ENCODE results near the gene PPM1G.
A peak's percentile ranks its signal among the peaks of the same experiment; 100 is the strongest.

Gene PPM1G

GRCh38 chr2:27379836-27380625, 29.4 kb downstream of the PPM1G start:
- peaks cover 18% of the 10 kb centered on the region for H3K4me1 ChIP-seq (ENCODE audit: control insufficient read depth, insufficient read depth, low read length, poor library complexity, severe bottlenecking)

GRCh38 chr2:27379383-27379835, 30.0 kb downstream of the PPM1G start:
- Histone ChIP-seq H3K27ac (ENCODE audit: low read depth, low read length, severe bottlenecking) (peak overlapping the region; percentile 98), H3K9me3 (ENCODE audit: control insufficient read depth, low read length) (no peaks in the 10 kb centered on the region), H3K36me3 (ENCODE audit: control insufficient read depth, insufficient read depth, low read length) (peaks cover 79% of the 10 kb centered on the region), H3K4me1 (ENCODE audit: control insufficient read depth, insufficient read depth, low read length, poor library complexity, severe bottlenecking) (peaks cover 18% of the 10 kb centered on the region), H3K4me3 (ENCODE audit: extremely low read depth, insufficient read depth, low read length, poor library complexity, severe bottlenecking) (peak overlapping the region; percentile 79)
- 60% methylated on average over 1 of the region's 2 CpGs; no CpG with 5 or more reads in 1 of the 2 experiments for WGBS, 2 experiments (ENCODE audit: insufficient coverage in 2 of 2)

More at GRCh38 chr2:27379836-27380625, 29.4 kb downstream of the PPM1G start:
- Histone ChIP-seq H3K27ac (ENCODE audit: low read depth, low read length, severe bottlenecking) (peak overlapping the region; percentile 98), H3K9me3 (ENCODE audit: control insufficient read depth, low read length) (no peaks in the 10 kb centered on the region), H3K36me3 (ENCODE audit: control insufficient read depth, insufficient read depth, low read length) (peaks cover 79% of the 10 kb centered on the region), H3K4me3 (ENCODE audit: extremely low read depth, insufficient read depth, low read length, poor library complexity, severe bottlenecking) (peak overlapping the region; percentile 79)
- 2% methylated on average over 23 to 35 of the region's 35 CpGs for WGBS, 2 experiments (ENCODE audit: insufficient coverage in 2 of 2)

- Histone ChIP-seq H3K9me3 (ENCODE audit: control insufficient read depth, low read length) (no peaks in the 10 kb centered on the region), H3K4me1 (ENCODE audit: control insufficient read depth, insufficient read depth, low read length, poor library complexity, severe bottlenecking) (peaks cover 18% of the 10 kb centered on the region), H3K36me3 (ENCODE audit: control insufficient read depth, insufficient read depth, low read length) (peaks cover 79% of the 10 kb centered on the region), H3K27ac (ENCODE audit: low read depth, low read length, severe bottlenecking) (no peak overlapping the region), H3K4me3 (ENCODE audit: extremely low read depth, insufficient read depth, low read length, poor library complexity, severe bottlenecking) (peak overlapping the region; percentile 79)
- WGBS, 2 experiments (ENCODE audit: insufficient coverage in 2 of 2) = 84 to 90% methylated on average over 6 to 7 of the region's 9 CpGs
Observed at GRCh38 chr2:27378809-27379290, 30.5 kb downstream of the PPM1G start.

GRCh38 chr2:27378096-27378808, 31.1 kb downstream of the PPM1G start:
- Histone ChIP-seq H3K4me1 (ENCODE audit: control insufficient read depth, insufficient read depth, low read length, poor library complexity, severe bottlenecking) (peaks cover 18% of the 10 kb centered on the region), H3K27ac (ENCODE audit: low read depth, low read length, severe bottlenecking) (no peak overlapping the region), H3K9me3 (ENCODE audit: control insufficient read depth, low read length) (no peaks in the 10 kb centered on the region), H3K4me3 (ENCODE audit: extremely low read depth, insufficient read depth, low read length, poor library complexity, severe bottlenecking) (peak overlapping the region; percentile 79), H3K36me3 (ENCODE audit: control insufficient read depth, insufficient read depth, low read length) (peaks cover 78% of the 10 kb centered on the region)
- 94 to 97% methylated on average over 26 to 29 of the region's 29 CpGs for WGBS, 2 experiments (ENCODE audit: insufficient coverage in 2 of 2)

GRCh38 chr2:27377618-27378095, 31.7 kb downstream of the PPM1G start:
- peaks cover 82% of the 10 kb centered on the region for H3K36me3 ChIP-seq (ENCODE audit: control insufficient read depth, insufficient read depth, low read length)
- WGBS, 2 experiments (ENCODE audit: insufficient coverage in 2 of 2) = 95 to 99% methylated on average over 15 to 18 of the region's 18 CpGs

GRCh38 chr2:27376866-27377617, 32.3 kb downstream of the PPM1G start:
- Histone ChIP-seq H3K4me3 (ENCODE audit: extremely low read depth, insufficient read depth, low read length, poor library complexity, severe bottlenecking) (no peak overlapping the region), H3K27ac (ENCODE audit: low read depth, low read length, severe bottlenecking) (no peak overlapping the region), H3K36me3 (ENCODE audit: control insufficient read depth, insufficient read depth, low read length) (peaks cover 82% of the 10 kb centered on the region), H3K9me3 (ENCODE audit: control insufficient read depth, low read length) (no peaks in the 10 kb centered on the region), H3K4me1 (ENCODE audit: control insufficient read depth, insufficient read depth, low read length, poor library complexity, severe bottlenecking) (peaks cover 18% of the 10 kb centered on the region)
- 85% methylated on average over 8 to 9 of the region's 10 CpGs for WGBS, 2 experiments (ENCODE audit: insufficient coverage in 2 of 2)

More at GRCh38 chr2:27377618-27378095, 31.7 kb downstream of the PPM1G start:
- Histone ChIP-seq H3K4me1 (ENCODE audit: control insufficient read depth, insufficient read depth, low read length, poor library complexity, severe bottlenecking) (peaks cover 18% of the 10 kb centered on the region), H3K9me3 (ENCODE audit: control insufficient read depth, low read length) (no peaks in the 10 kb centered on the region), H3K27ac (ENCODE audit: low read depth, low read length, severe bottlenecking) (no peak overlapping the region), H3K4me3 (ENCODE audit: extremely low read depth, insufficient read depth, low read length, poor library complexity, severe bottlenecking) (no peak overlapping the region)

- no peak overlapping the region for H3K4me3 ChIP-seq (ENCODE audit: extremely low read depth, insufficient read depth, low read length, poor library complexity, severe bottlenecking)
- H3K9me3 ChIP-seq (ENCODE audit: control insufficient read depth, low read length) = no peaks in the 10 kb centered on the region
- H3K4me1 ChIP-seq (ENCODE audit: control insufficient read depth, insufficient read depth, low read length, poor library complexity, severe bottlenecking) = peaks cover 21% of the 10 kb centered on the region
- WGBS, 2 experiments (ENCODE audit: insufficient coverage in 2 of 2) = 92% methylated on average over 15 to 16 of the region's 16 CpGs
- H3K27ac ChIP-seq (ENCODE audit: low read depth, low read length, severe bottlenecking) = no peak overlapping the region
- H3K36me3 ChIP-seq (ENCODE audit: control insufficient read depth, insufficient read depth, low read length) = peaks cover 77% of the 10 kb centered on the region
Observed at GRCh38 chr2:27376151-27376865, 33.1 kb downstream of the PPM1G start.

GRCh38 chr2:27375513-27376099, 33.8 kb downstream of the PPM1G start:
- H3K4me3 ChIP-seq (ENCODE audit: extremely low read depth, insufficient read depth, low read length, poor library complexity, severe bottlenecking) = no peak overlapping the region
- no peaks in the 10 kb centered on the region for H3K9me3 ChIP-seq (ENCODE audit: control insufficient read depth, low read length)
- peaks cover 15% of the 10 kb centered on the region for H3K4me1 ChIP-seq (ENCODE audit: control insufficient read depth, insufficient read depth, low read length, poor library complexity, severe bottlenecking)
- WGBS, 2 experiments (ENCODE audit: insufficient coverage in 2 of 2) = 95 to 96% methylated on average over 14 to 20 of the region's 20 CpGs
- H3K36me3 ChIP-seq (ENCODE audit: control insufficient read depth, insufficient read depth, low read length) = peaks cover 73% of the 10 kb centered on the region
- no peak overlapping the region for H3K27ac ChIP-seq (ENCODE audit: low read depth, low read length, severe bottlenecking)

GRCh38 chr2:27373567-27373966, 35.8 kb downstream of the PPM1G start:
- peaks cover 9% of the 10 kb centered on the region for H3K4me1 ChIP-seq (ENCODE audit: control insufficient read depth, insufficient read depth, low read length, poor library complexity, severe bottlenecking)
- H3K4me3 ChIP-seq (ENCODE audit: extremely low read depth, insufficient read depth, low read length, poor library complexity, severe bottlenecking) = no peak overlapping the region
- no peaks in the 10 kb centered on the region for H3K9me3 ChIP-seq (ENCODE audit: control insufficient read depth, low read length)
- H3K36me3 ChIP-seq (ENCODE audit: control insufficient read depth, insufficient read depth, low read length) = peaks cover 72% of the 10 kb centered on the region
- WGBS, 2 experiments (ENCODE audit: insufficient coverage in 2 of 2) = 96 to 97% methylated on average over 5 of the region's 5 CpGs
- no peak overlapping the region for H3K27ac ChIP-seq (ENCODE audit: low read depth, low read length, severe bottlenecking)

Measured in mesodermal cell (in vitro differentiated cells).